B cell (primary cell): ENCODE measurements around the gene ZNF22.

ENCODE experiments used
- CTCF ChIP-seq: fragments of 200-600 bp; IDR thresholded peaks from one replicate; pipeline ENCODE4 v1.8.0; 2022; ENCODE audit warnings: antibody characterized with exemption, mild to moderate bottlenecking
- EZH2 ChIP-seq: IDR thresholded peaks from 2 replicates; pipeline ENCODE4 v1.6.1; 2012; ENCODE audit warnings: borderline replicate concordance, low read depth, mild to moderate bottlenecking, moderate library complexity, low read length; ENCODE audit not compliant: insufficient read depth, poor library complexity, severe bottlenecking

DNA sequence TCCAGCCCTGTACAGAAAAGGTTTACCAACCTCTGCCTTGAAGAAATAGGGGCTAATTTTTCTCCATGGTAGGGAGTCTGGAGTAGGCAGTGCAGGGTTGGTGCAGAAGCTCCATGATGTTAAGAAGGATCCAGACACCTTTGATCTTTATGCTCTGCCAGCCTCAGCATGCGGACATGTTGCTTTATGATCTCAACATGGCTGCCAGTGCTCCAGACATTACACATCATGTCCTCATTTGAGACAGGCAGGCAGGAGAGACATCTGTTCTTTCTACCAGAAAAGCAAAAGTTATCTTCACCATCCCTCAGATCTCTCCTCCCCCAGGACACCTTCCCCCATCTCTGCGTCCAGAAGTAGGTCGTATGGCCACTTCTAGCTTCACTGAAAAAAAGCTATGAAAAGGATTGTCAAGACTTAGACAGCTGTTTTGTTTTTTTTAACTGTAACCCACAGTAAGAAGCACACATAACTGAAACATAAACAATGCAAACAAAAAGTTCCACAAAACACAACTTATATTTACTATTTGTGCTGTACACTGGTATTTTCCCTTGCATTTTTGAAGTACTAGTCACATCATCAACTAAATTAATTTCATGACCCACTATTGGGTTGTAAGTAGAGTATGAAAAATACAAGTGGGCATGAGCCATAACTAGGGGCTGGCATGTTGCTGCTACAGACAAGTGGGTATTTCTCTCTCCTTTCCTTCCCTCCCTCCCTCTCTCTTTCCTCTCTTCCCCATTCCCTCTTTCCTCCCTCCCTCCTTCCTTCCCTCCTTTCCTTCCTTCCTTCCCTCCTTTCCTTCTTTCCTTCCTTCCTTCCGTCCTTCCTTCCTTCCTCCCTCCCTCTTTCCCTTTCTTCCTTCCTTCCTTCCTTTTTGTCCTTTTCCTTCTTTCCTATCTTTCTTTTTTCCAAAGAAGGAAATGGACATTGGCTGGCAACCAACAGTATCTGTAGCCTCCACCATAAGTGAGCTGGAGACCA is 43.7 kb upstream of the ZNF22 start:
- TF ChIP-seq CTCF (no peak), EZH2 (no peak)
